GM23338 (cell line): ENCODE data around the gene TMEM131L. TPM values are rescaled to one million over a fixed set of nuclear protein-coding genes. Genes with fewer than 3 reads are reported as not detected.

Source experiments
- ATAC-seq: fragments of 200-7000 bp; cut with Tn5 transposase; 3 replicates; pipeline ENCODE4 v1.9.1; 2020
- DNase-seq: peaks from one replicate; pipeline ENCODE4 v3.0.0-alpha.2; 2015; ENCODE audit warnings: low spot score
- H2AFZ ChIP-seq: fragments of 200-600 bp; sonication (generic); 2 replicates; pipeline ENCODE4 v1.8.0; 2016; ENCODE audit warnings: antibody characterized with exemption, mild to moderate bottlenecking, moderate library complexity
- H3F3A ChIP-seq: fragments of 200-600 bp; sonication (generic); replicated peaks from 2 replicates; pipeline ENCODE4 v1.8.0; 2017; ENCODE audit warnings: antibody characterized with exemption, mixed run types, low read depth
- H3K27ac ChIP-seq: fragments of 200-600 bp; sonication (generic); 2 replicates; pipeline ENCODE4 v1.6.1; 2016; ENCODE audit warnings: low read depth
- H3K27me3 ChIP-seq: fragments of 200-600 bp; sonication (generic); 2 replicates; pipeline ENCODE4 v1.8.0; 2016; ENCODE audit warnings: mild to moderate bottlenecking, mixed run types, moderate library complexity; ENCODE audit not compliant: insufficient read depth
- H3K36me3 ChIP-seq: fragments of 200-600 bp; sonication (generic); 2 replicates; pipeline ENCODE4 v1.8.0; 2016; ENCODE audit warnings: mild to moderate bottlenecking; ENCODE audit not compliant: insufficient read depth
- H3K4me1 ChIP-seq: fragments of 200-600 bp; sonication (generic); 2 replicates; pipeline ENCODE4 v1.8.0; 2016; ENCODE audit warnings: mild to moderate bottlenecking, moderate library complexity; ENCODE audit not compliant: insufficient read depth
- H3K4me2 ChIP-seq: fragments of 200-600 bp; sonication (generic); 2 replicates; pipeline ENCODE4 v1.7.1; 2017; ENCODE audit warnings: mixed run types
- H3K4me3 ChIP-seq: fragments of 200-600 bp; sonication (generic); 2 replicates; pipeline ENCODE4 v1.6.1; 2016; ENCODE audit warnings: mixed run types
- H3K79me2 ChIP-seq: fragments of 200-600 bp; sonication (generic); replicated peaks from 2 replicates; pipeline ENCODE4 v1.8.0; 2017; ENCODE audit warnings: mild to moderate bottlenecking; ENCODE audit not compliant: insufficient read depth
- H3K9me2 ChIP-seq: fragments of 200-600 bp; sonication (generic); 2 replicates; pipeline ENCODE4 v1.8.0; 2017; ENCODE audit not compliant: insufficient read depth
- H4K20me1 ChIP-seq: fragments of 200-600 bp; sonication (generic); replicated peaks from 2 replicates; pipeline ENCODE4 v1.8.0; 2017; ENCODE audit warnings: mild to moderate bottlenecking; ENCODE audit not compliant: insufficient read depth
- H3K27ac Mint-ChIP-seq: 2 replicates; pipeline ENCODE4 v1.8.0; 2020; ENCODE audit warnings: inconsistent platforms, mild to moderate bottlenecking, moderate library complexity, mixed read lengths
- H3K27me3 Mint-ChIP-seq: 3 replicates; pipeline ENCODE4 v1.8.0; 2022; ENCODE audit warnings: low read depth, mild to moderate bottlenecking, moderate library complexity, mixed read lengths, inconsistent platforms; ENCODE audit not compliant: insufficient read depth, poor library complexity
- H3K36me3 Mint-ChIP-seq: 3 replicates; pipeline ENCODE4 v1.8.0; 2021; ENCODE audit warnings: low read depth, mild to moderate bottlenecking, inconsistent platforms, moderate library complexity, mixed read lengths
- H3K4me1 Mint-ChIP-seq: 3 replicates; pipeline ENCODE4 v1.8.0; 2020; ENCODE audit warnings: mild to moderate bottlenecking, inconsistent platforms, mixed read lengths
- H3K4me3 Mint-ChIP-seq: 3 replicates; pipeline ENCODE4 v1.8.0; 2021; ENCODE audit warnings: moderate library complexity, mild to moderate bottlenecking, inconsistent platforms, mixed read lengths
- H3K9me3 Mint-ChIP-seq: 3 replicates; pipeline ENCODE4 v1.8.0; 2020; ENCODE audit warnings: moderate library complexity, mild to moderate bottlenecking, inconsistent platforms, mixed read lengths
- EZH2phosphoT487 ChIP-seq: fragments of 200-600 bp; sonication (generic); IDR thresholded peaks from one replicate; pipeline ENCODE4 v1.8.1; 2018; ENCODE audit warnings: antibody characterized with exemption; ENCODE audit not compliant: unreplicated experiment
- JUNB ChIP-seq: IDR thresholded peaks from one replicate; pipeline ENCODE4 v1.6.1; 2016; ENCODE audit warnings: antibody characterized with exemption; ENCODE audit not compliant: unreplicated experiment
- POLR2AphosphoS5 ChIP-seq: IDR thresholded peaks from 2 replicates; pipeline ENCODE4 v1.6.1; 2016; ENCODE audit warnings: antibody characterized with exemption, low read depth
- ZNF114 ChIP-seq: fragments of 250-450 bp; sonication (Bioruptor Pico); IDR thresholded peaks from 2 replicates; pipeline ENCODE4 v1.5.0; 2020; ENCODE audit warnings: mild to moderate bottlenecking, moderate library complexity
- ZNF331 ChIP-seq: fragments of 250-450 bp; sonication (Bioruptor Pico); IDR thresholded peaks from 2 replicates; pipeline ENCODE4 v1.5.0; 2020; ENCODE audit warnings: low read depth, mild to moderate bottlenecking, moderate library complexity
- polyA plus RNA-seq: library from polyadenylated mRNA; unstranded; fragments of >200 nt; fragmentation: Nextera tagmentation; extraction: Ambion mirVana; gene quantifications from 2 replicates; pipeline ENCODE4 v1.2.1, GENCODE V29; 2016
- total RNA-seq: library from RNA; depleted of rRNA; stranded (reverse); fragments of >200 nt; shearing (Covaris generic); gene quantifications from 2 replicates; pipeline ENCODE4 v1.2.3, GENCODE V29; 2014
- TF ChIP-seq, protein P1 (sequence below): fragments of 250-450 bp; sonication (Bioruptor Pico); IDR thresholded peaks from 2 replicates; pipeline ENCODE4 v1.5.0; 2020; ENCODE audit warnings: mild to moderate bottlenecking, moderate library complexity
- TF ChIP-seq, protein P2 (sequence below), 2 experiments: fragments of 200-600 bp in 1 of 2; sonication (generic) in 1 of 2; conservative IDR thresholded peaks; 2 replicates each; pipeline versions ENCODE4 v1.5.1 to v1.6.1; 2016 to 2017; ENCODE audit warnings: antibody characterized with exemption in 2 of 2, low read depth in 2 of 2, mild to moderate bottlenecking in 2 of 2, moderate library complexity in 1 of 2

TMEM131L gene
- total and polyA plus RNA-seq, 2 experiments from 2014 or later, result 11.1 to 32.2 TPM

- TF ChIP-seq, protein P1, sequence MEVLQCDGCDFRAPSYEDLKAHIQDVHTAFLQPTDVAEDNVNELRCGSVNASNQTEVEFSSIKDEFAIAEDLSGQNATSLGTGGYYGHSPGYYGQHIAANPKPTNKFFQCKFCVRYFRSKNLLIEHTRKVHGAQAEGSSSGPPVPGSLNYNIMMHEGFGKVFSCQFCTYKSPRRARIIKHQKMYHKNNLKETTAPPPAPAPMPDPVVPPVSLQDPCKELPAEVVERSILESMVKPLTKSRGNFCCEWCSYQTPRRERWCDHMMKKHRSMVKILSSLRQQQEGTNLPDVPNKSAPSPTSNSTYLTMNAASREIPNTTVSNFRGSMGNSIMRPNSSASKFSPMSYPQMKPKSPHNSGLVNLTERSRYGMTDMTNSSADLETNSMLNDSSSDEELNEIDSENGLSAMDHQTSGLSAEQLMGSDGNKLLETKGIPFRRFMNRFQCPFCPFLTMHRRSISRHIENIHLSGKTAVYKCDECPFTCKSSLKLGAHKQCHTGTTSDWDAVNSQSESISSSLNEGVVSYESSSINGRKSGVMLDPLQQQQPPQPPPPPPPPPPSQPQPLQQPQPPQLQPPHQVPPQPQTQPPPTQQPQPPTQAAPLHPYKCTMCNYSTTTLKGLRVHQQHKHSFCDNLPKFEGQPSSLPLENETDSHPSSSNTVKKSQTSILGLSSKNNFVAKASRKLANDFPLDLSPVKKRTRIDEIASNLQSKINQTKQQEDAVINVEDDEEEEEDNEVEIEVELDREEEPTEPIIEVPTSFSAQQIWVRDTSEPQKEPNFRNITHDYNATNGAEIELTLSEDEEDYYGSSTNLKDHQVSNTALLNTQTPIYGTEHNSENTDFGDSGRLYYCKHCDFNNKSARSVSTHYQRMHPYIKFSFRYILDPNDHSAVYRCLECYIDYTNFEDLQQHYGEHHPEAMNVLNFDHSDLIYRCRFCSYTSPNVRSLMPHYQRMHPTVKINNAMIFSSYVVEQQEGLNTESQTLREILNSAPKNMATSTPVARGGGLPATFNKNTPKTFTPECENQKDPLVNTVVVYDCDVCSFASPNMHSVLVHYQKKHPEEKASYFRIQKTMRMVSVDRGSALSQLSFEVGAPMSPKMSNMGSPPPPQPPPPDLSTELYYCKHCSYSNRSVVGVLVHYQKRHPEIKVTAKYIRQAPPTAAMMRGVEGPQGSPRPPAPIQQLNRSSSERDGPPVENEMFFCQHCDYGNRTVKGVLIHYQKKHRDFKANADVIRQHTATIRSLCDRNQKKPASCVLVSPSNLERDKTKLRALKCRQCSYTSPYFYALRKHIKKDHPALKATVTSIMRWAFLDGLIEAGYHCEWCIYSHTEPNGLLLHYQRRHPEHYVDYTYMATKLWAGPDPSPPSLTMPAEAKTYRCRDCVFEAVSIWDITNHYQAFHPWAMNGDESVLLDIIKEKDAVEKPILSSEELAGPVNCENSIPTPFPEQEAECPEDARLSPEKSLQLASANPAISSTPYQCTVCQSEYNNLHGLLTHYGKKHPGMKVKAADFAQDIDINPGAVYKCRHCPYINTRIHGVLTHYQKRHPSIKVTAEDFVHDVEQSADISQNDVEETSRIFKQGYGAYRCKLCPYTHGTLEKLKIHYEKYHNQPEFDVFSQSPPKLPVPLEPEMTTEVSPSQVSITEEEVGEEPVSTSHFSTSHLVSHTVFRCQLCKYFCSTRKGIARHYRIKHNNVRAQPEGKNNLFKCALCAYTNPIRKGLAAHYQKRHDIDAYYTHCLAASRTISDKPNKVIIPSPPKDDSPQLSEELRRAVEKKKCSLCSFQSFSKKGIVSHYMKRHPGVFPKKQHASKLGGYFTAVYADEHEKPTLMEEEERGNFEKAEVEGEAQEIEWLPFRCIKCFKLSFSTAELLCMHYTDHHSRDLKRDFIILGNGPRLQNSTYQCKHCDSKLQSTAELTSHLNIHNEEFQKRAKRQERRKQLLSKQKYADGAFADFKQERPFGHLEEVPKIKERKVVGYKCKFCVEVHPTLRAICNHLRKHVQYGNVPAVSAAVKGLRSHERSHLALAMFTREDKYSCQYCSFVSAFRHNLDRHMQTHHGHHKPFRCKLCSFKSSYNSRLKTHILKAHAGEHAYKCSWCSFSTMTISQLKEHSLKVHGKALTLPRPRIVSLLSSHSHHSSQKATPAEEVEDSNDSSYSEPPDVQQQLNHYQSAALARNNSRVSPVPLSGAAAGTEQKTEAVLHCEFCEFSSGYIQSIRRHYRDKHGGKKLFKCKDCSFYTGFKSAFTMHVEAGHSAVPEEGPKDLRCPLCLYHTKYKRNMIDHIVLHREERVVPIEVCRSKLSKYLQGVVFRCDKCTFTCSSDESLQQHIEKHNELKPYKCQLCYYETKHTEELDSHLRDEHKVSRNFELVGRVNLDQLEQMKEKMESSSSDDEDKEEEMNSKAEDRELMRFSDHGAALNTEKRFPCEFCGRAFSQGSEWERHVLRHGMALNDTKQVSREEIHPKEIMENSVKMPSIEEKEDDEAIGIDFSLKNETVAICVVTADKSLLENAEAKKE (CRISPR knock-in tag), result no peak
Observed at GRCh38 chr4:153523941-153524386, 57.8 kb downstream of the TMEM131L start (continued).

DNA sequence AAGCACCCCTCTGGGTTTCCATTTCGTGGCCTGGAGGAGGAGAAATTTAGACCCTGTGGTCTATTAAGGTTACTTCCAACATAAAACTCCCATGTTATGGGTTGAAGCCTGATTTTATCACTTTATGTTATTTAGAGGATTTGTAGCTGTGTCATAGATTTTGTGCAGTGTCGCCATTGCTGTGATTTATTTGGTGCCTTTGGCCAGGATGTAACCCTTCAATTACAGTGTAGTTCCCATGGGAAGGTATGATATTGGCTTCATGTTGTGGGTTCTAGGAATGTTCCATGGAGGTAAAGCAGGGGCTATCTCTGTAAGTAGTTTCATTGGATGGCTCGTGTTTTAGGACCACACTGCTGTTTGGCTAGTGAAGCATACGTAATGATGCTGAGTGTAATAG, 58.5 kb downstream of the TMEM131L start:
- no peaks in the 10 kb centered on the region for H3K9me3 Mint-ChIP-seq
- peaks cover 39% of the 10 kb centered on the region for H3K4me1 ChIP-seq
- no peak overlapping the region for H2AFZ ChIP-seq
- ATAC-seq (no peak), DNase-seq (no peak)
- no peaks in the 10 kb centered on the region for H3K27me3 ChIP-seq
- H3K27ac Mint-ChIP-seq, result peak overlapping the region; percentile 35; the same call in 1 of the 2 replicates
- H3K27me3 Mint-ChIP-seq, result peaks cover 2% of the 10 kb centered on the region
- H4K20me1 ChIP-seq, result peaks cover 18% of the 10 kb centered on the region; the same call in 1 of the 2 replicates
- peaks cover 63% of the 10 kb centered on the region for H3K79me2 ChIP-seq
- H3K36me3 ChIP-seq, result no peaks in the 10 kb centered on the region
- H3K9me2 ChIP-seq, result no peaks in the 10 kb centered on the region
- H3K4me1 Mint-ChIP-seq, result peaks cover 39% of the 10 kb centered on the region
- no peak overlapping the region for H3K27ac ChIP-seq
- no peak overlapping the region for H3K4me2 ChIP-seq
- no peaks in the 10 kb centered on the region for H3F3A ChIP-seq
- peaks cover 5% of the 10 kb centered on the region; the same call in 1 of the 3 replicates for H3K36me3 Mint-ChIP-seq
- H3K4me3 ChIP-seq, result no peak overlapping the region
- no peak overlapping the region for H3K4me3 Mint-ChIP-seq
- no peak for TF ChIP-seq JUNB
- TF ChIP-seq, protein P1 (CRISPR knock-in tag), result no peak
- TF ChIP-seq POLR2AphosphoS5, result no peak
- no peak for TF ChIP-seq ZNF331 (CRISPR knock-in tag)
- TF ChIP-seq, protein P2, sequence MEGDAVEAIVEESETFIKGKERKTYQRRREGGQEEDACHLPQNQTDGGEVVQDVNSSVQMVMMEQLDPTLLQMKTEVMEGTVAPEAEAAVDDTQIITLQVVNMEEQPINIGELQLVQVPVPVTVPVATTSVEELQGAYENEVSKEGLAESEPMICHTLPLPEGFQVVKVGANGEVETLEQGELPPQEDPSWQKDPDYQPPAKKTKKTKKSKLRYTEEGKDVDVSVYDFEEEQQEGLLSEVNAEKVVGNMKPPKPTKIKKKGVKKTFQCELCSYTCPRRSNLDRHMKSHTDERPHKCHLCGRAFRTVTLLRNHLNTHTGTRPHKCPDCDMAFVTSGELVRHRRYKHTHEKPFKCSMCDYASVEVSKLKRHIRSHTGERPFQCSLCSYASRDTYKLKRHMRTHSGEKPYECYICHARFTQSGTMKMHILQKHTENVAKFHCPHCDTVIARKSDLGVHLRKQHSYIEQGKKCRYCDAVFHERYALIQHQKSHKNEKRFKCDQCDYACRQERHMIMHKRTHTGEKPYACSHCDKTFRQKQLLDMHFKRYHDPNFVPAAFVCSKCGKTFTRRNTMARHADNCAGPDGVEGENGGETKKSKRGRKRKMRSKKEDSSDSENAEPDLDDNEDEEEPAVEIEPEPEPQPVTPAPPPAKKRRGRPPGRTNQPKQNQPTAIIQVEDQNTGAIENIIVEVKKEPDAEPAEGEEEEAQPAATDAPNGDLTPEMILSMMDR (conservative IDR thresholded peaks at IDR 0.05; ENCODE audit: low read depth in 2 of 2), result no peak
- TF ChIP-seq EZH2phosphoT487, result no peak
- TF ChIP-seq ZNF114 (CRISPR knock-in tag), result no peak
